Hepatocyte (in vitro differentiated cells): Measurements from ENCODE around the gene FAM181A. TPM values are rescaled to one million over a fixed set of nuclear protein-coding genes. Genes with fewer than 3 reads are reported as not detected.

Experiments used
- DNase-seq: peaks from one replicate; pipeline ENCODE4 v3.0.0-alpha.2; 2016; ENCODE audit warnings: low spot score
- H2AFZ ChIP-seq: fragments of 200-600 bp; sonication (generic); 2 replicates; pipeline ENCODE4 v1.6.0; 2016; ENCODE audit warnings: antibody characterized with exemption, mild to moderate bottlenecking
- H3K27ac ChIP-seq: fragments of 200-600 bp; sonication (generic); 2 replicates; pipeline ENCODE4 v1.5.1; 2016; ENCODE audit warnings: mild to moderate bottlenecking
- H3K27me3 ChIP-seq: fragments of 200-600 bp; sonication (generic); 2 replicates; pipeline ENCODE4 v1.6.1; 2016
- H3K36me3 ChIP-seq: fragments of 200-600 bp; sonication (generic); replicated peaks from 2 replicates; pipeline ENCODE4 v1.5.1; 2016; ENCODE audit warnings: low read depth; ENCODE audit not compliant: insufficient read depth
- H3K4me1 ChIP-seq: fragments of 200-600 bp; sonication (generic); 2 replicates; pipeline ENCODE4 v1.5.1; 2016; ENCODE audit warnings: mild to moderate bottlenecking, moderate library complexity; ENCODE audit not compliant: insufficient read depth
- H3K4me2 ChIP-seq: fragments of 200-600 bp; sonication (generic); 2 replicates; pipeline ENCODE4 v1.6.0; 2016
- H3K4me3 ChIP-seq: fragments of 200-600 bp; sonication (generic); 2 replicates; pipeline ENCODE4 v1.5.1; 2016; ENCODE audit warnings: mild to moderate bottlenecking
- H3K79me2 ChIP-seq: fragments of 200-600 bp; sonication (generic); 2 replicates; pipeline ENCODE4 v1.6.0; 2017; ENCODE audit warnings: mild to moderate bottlenecking
- H3K9me2 ChIP-seq: fragments of 200-600 bp; sonication (generic); replicated peaks from 2 replicates; pipeline ENCODE4 v1.6.0; 2017; ENCODE audit warnings: mild to moderate bottlenecking; ENCODE audit not compliant: insufficient read depth
- H3K9me3 ChIP-seq: fragments of 200-600 bp; sonication (generic); 2 replicates; pipeline ENCODE4 v1.5.1; 2016; ENCODE audit warnings: low read depth, mild to moderate bottlenecking
- H4K20me1 ChIP-seq: fragments of 200-600 bp; sonication (generic); 2 replicates; pipeline ENCODE4 v1.6.0; 2016; ENCODE audit warnings: mild to moderate bottlenecking; ENCODE audit not compliant: insufficient read depth, poor library complexity, severe bottlenecking
- CTCF ChIP-seq: fragments of 200-600 bp; sonication (generic); IDR thresholded peaks from 2 replicates; pipeline ENCODE4 v1.5.1; 2016; ENCODE audit warnings: antibody characterized with exemption, mild to moderate bottlenecking; ENCODE audit not compliant: poor library complexity
- EZH2 ChIP-seq: fragments of 200-600 bp; sonication (generic); IDR thresholded peaks from 2 replicates; pipeline ENCODE4 v1.6.1; 2016; ENCODE audit warnings: antibody characterized with exemption, mild to moderate bottlenecking, borderline replicate concordance
- EZH2phosphoT487 ChIP-seq: fragments of 200-600 bp; sonication (generic); IDR thresholded peaks from one replicate; pipeline ENCODE4 v1.6.1; 2018; ENCODE audit warnings: antibody characterized with exemption, mild to moderate bottlenecking, low read depth, moderate library complexity; ENCODE audit not compliant: unreplicated experiment, severe bottlenecking
- WGBS: methylation state at CpG from one replicate; pipeline ENCODE4 v1.1.6; 2016; ENCODE audit warnings: low lambda C conversion rate; ENCODE audit errors: missing lambda C conversion rate; 5-methylcytosine and 5-hydroxymethylcytosine counted together
- polyA plus RNA-seq: library from polyadenylated mRNA; unstranded; fragments of >200 nt; fragmentation: Nextera tagmentation; extraction: Ambion mirVana; gene quantifications from 2 replicates; pipeline ENCODE4 v1.2.1, GENCODE V29; 2016
- total RNA-seq: library from RNA; depleted of rRNA; stranded (reverse); fragments of >200 nt; gene quantifications from 2 replicates; pipeline ENCODE4 v1.2.3, GENCODE V29; 2014

Gene FAM181A
- total and polyA plus RNA-seq, 2 experiments from 2014 or later = not detected

- Histone ChIP-seq H3K27ac (no peak overlapping the region), H3K36me3 (no peaks in the 10 kb centered on the region), H3K27me3 (no peaks in the 10 kb centered on the region), H4K20me1 (no peaks in the 10 kb centered on the region), H3K9me2 (no peaks in the 10 kb centered on the region), H3K79me2 (no peaks in the 10 kb centered on the region), H2AFZ (no peak overlapping the region), H3K4me2 (peak overlapping the region; percentile 66), H3K9me3 (no peaks in the 10 kb centered on the region), H3K4me3 (no peak overlapping the region), H3K4me1 (peaks cover 7% of the 10 kb centered on the region)
- TF ChIP-seq EZH2phosphoT487 = no peak
- TF ChIP-seq CTCF = no peak
- TF ChIP-seq EZH2 = no peak
- no peak for DNase-seq
- WGBS = 72% methylated on average over 7 of the region's 7 CpGs
Observed at GRCh38 chr14:93879362-93879983, 47.7 kb upstream of the FAM181A start.

GRCh38 chr14:93880021-93880820 lies 46.9 kb upstream of the FAM181A start:
- Histone ChIP-seq H3K4me3 (no peak overlapping the region), H3K4me1 (peaks cover 7% of the 10 kb centered on the region), H3K4me2 (peak overlapping the region; percentile 66), H4K20me1 (no peaks in the 10 kb centered on the region), H3K36me3 (no peaks in the 10 kb centered on the region), H3K79me2 (no peaks in the 10 kb centered on the region), H3K27ac (no peak overlapping the region), H3K9me3 (no peaks in the 10 kb centered on the region), H3K9me2 (no peaks in the 10 kb centered on the region), H2AFZ (no peak overlapping the region), H3K27me3 (no peaks in the 10 kb centered on the region)
- DNase-seq = no peak
- TF ChIP-seq CTCF (no peak), EZH2 (no peak), EZH2phosphoT487 (no peak)
- WGBS = 51% methylated on average over 11 of the region's 11 CpGs

GRCh38 chr14:93884950-93885349 lies 42.2 kb upstream of the FAM181A start:
- Histone ChIP-seq H3K4me1 (peaks cover under 1% of the 10 kb centered on the region), H4K20me1 (no peaks in the 10 kb centered on the region), H3K4me2 (no peak overlapping the region), H3K36me3 (no peaks in the 10 kb centered on the region), H3K27me3 (no peaks in the 10 kb centered on the region), H2AFZ (no peak overlapping the region), H3K27ac (no peak overlapping the region), H3K4me3 (no peak overlapping the region), H3K9me3 (no peaks in the 10 kb centered on the region), H3K79me2 (no peaks in the 10 kb centered on the region), H3K9me2 (no peaks in the 10 kb centered on the region)
- WGBS = 89% methylated on average over 1 of the region's 1 CpG
- DNase-seq = no peak
- TF ChIP-seq CTCF (no peak), EZH2 (no peak), EZH2phosphoT487 (no peak)
